Glutamatergic neuron (in vitro differentiated cells): ENCODE results near the gene CA5A. TPM values are rescaled to one million over a fixed set of nuclear protein-coding genes. Genes with fewer than 3 reads are reported as not detected.
"Not testable (repeated sequence)": the region's sequence is repeated elsewhere in the genome, so short reads cannot be mapped to it uniquely, and the experiment has no call there.

Source experiments
- DNase-seq: peaks from one replicate; pipeline ENCODE4 v3.0.0; 2022
- H3K27ac Mint-ChIP-seq: one replicate; pipeline ENCODE4 v1.8.0; 2020; ENCODE audit warnings: mild to moderate bottlenecking, mixed read lengths, inconsistent platforms; ENCODE audit not compliant: unreplicated experiment
- H3K27me3 Mint-ChIP-seq: one replicate; pipeline ENCODE4 v1.8.0; 2020; ENCODE audit warnings: mild to moderate bottlenecking, moderate library complexity, mixed read lengths, inconsistent platforms; ENCODE audit not compliant: unreplicated experiment
- H3K36me3 Mint-ChIP-seq: one replicate; pipeline ENCODE4 v1.8.0; 2020; ENCODE audit warnings: mild to moderate bottlenecking, mixed read lengths, inconsistent platforms; ENCODE audit not compliant: unreplicated experiment
- H3K4me1 Mint-ChIP-seq: one replicate; pipeline ENCODE4 v1.8.0; 2020; ENCODE audit warnings: mild to moderate bottlenecking, low read depth, mixed read lengths, inconsistent platforms; ENCODE audit not compliant: unreplicated experiment
- H3K4me3 Mint-ChIP-seq: one replicate; pipeline ENCODE4 v1.8.0; 2020; ENCODE audit warnings: mild to moderate bottlenecking, mixed read lengths, inconsistent platforms; ENCODE audit not compliant: unreplicated experiment
- H3K9me3 Mint-ChIP-seq: one replicate; pipeline ENCODE4 v1.8.0; 2020; ENCODE audit warnings: mild to moderate bottlenecking, moderate library complexity, mixed read lengths, inconsistent platforms; ENCODE audit not compliant: unreplicated experiment
- CTCF ChIP-seq: fragments of 200-600 bp; sonication (generic); IDR thresholded peaks from one replicate; pipeline ENCODE4 v1.5.0; 2021; ENCODE audit not compliant: partially characterized antibody, unreplicated experiment
- total RNA-seq: library from RNA; stranded (reverse); fragmentation: NEBNext Ultra II Directional; extraction: Animal tissue kit (Norgen Biotek cat#: 25700); gene quantifications from one replicate; pipeline ENCODE4 v1.2.1, GENCODE V29; 2021; ENCODE audit not compliant: unreplicated experiment

CA5A gene
- total RNA-seq, 1 donor from 2014 or later, result not detected

- no peaks in the 10 kb centered on the region for H3K36me3 Mint-ChIP-seq
- no peak for DNase-seq
- H3K27ac Mint-ChIP-seq, result no peak overlapping the region
- peaks cover 7% of the 10 kb centered on the region for H3K4me1 Mint-ChIP-seq
- H3K4me3 Mint-ChIP-seq, result no peak overlapping the region
- H3K27me3 Mint-ChIP-seq, result peaks cover 2% of the 10 kb centered on the region
- peaks cover 3% of the 10 kb centered on the region for H3K9me3 Mint-ChIP-seq
- TF ChIP-seq CTCF, result no peak
Observed at GRCh38 chr16:87942680-87943079, 6.4 kb upstream of the CA5A start.

- Mint-ChIP-seq H3K27ac (no peak overlapping the region), H3K27me3 (peaks cover 2% of the 10 kb centered on the region), H3K36me3 (no peaks in the 10 kb centered on the region)
Observed at GRCh38 chr16:87939562-87940423, 3.5 kb upstream of the CA5A start.

GRCh38 chr16:87938412-87938949 lies 2.2 kb upstream of the CA5A start:
- no peak for DNase-seq
- Mint-ChIP-seq H3K27me3 (peaks cover 2% of the 10 kb centered on the region), H3K36me3 (no peaks in the 10 kb centered on the region), H3K4me3 (no peak overlapping the region), H3K9me3 (peaks cover 1% of the 10 kb centered on the region), H3K4me1 (no peaks in the 10 kb centered on the region), H3K27ac (no peak overlapping the region)
- TF ChIP-seq CTCF, result no peak

More at GRCh38 chr16:87939562-87940423, 3.5 kb upstream of the CA5A start:
- Mint-ChIP-seq H3K4me3 (no peak overlapping the region), H3K9me3 (peaks cover 1% of the 10 kb centered on the region), H3K4me1 (no peaks in the 10 kb centered on the region)
- no peak for DNase-seq
- no peak for TF ChIP-seq CTCF

- DNase-seq, H3K9me3 Mint-ChIP-seq, H3K27ac Mint-ChIP-seq, H3K27me3 Mint-ChIP-seq, H3K4me1 Mint-ChIP-seq, H3K4me3 Mint-ChIP-seq, H3K36me3 Mint-ChIP-seq: not testable (repeated sequence)
Observed at GRCh38 chr16:87937231-87937542, 858 bp upstream of the CA5A start.

- DNase-seq, H3K36me3 Mint-ChIP-seq, H3K4me1 Mint-ChIP-seq, H3K4me3 Mint-ChIP-seq, H3K27ac Mint-ChIP-seq, H3K27me3 Mint-ChIP-seq, H3K9me3 Mint-ChIP-seq: not testable (repeated sequence)
Observed at GRCh38 chr16:87936016-87936374, 334 bp downstream of the CA5A start.

GRCh38 chr16:87934752-87935425 lies 1.4 kb downstream of the CA5A start:
- H3K27me3 Mint-ChIP-seq, H3K4me1 Mint-ChIP-seq, H3K4me3 Mint-ChIP-seq, H3K36me3 Mint-ChIP-seq, DNase-seq, H3K9me3 Mint-ChIP-seq, H3K27ac Mint-ChIP-seq: not testable (repeated sequence)
